Lower leg skin (tissue), 4 donors: ENCODE data around the gene ING5. TPM values are rescaled to one million over a fixed set of nuclear protein-coding genes. Genes with fewer than 3 reads are reported as not detected.

ENCODE experiments used
- DNase-seq, 2 donors: peaks; one replicate each; pipeline ENCODE4 v3.0.0-alpha.2; 2019; ENCODE audit warnings: low spot score in 2 of 2
- H3K4me3 ChIP-seq: fragments of 200-600 bp; sonication (generic); 2 replicates; pipeline ENCODE4 v1.5.1; 2017; ENCODE audit warnings: mild to moderate bottlenecking, low read depth; ENCODE audit not compliant: poor library complexity, severe bottlenecking
- CTCF ChIP-seq, 3 donors: fragments of 450-650 bp; IDR thresholded peaks; one replicate each; pipeline ENCODE4 v1.5.1; 2016; ENCODE audit warnings: antibody characterized with exemption in 3 of 3, mild to moderate bottlenecking in 3 of 3, moderate library complexity in 2 of 3
- POLR2A ChIP-seq, 2 donors: fragments of 450-650 bp; IDR thresholded peaks; one replicate each; pipeline ENCODE4 v1.6.1; 2016 to 2017; ENCODE audit warnings: antibody characterized with exemption in 2 of 2, mild to moderate bottlenecking in 1 of 2, moderate library complexity in 1 of 2
- whole genome bisulfite sequencing, 2 donors: methylation state at CpG; one replicate each; pipeline ENCODE4 v1.1.5; 2018; 5-methylcytosine and 5-hydroxymethylcytosine counted together
- intact Hi-C: fragments of 100-400 bp; cut with DNase I; formaldehyde crosslinking; loops from one replicate; pipeline ENCODE4 v1.15.0; 2023; ENCODE audit warnings: low total_unique reads
- total RNA-seq, 4 donors: library from RNA; depleted of rRNA; stranded (reverse); fragments of >200 nt; gene quantifications; one replicate each; pipeline ENCODE4 v1.1.0, GENCODE V29; 2016

Gene ING5
- total RNA-seq, 4 donors from 2014 or later = 31.6 to 73.9 (median 35.7) TPM

- peak in 1 of 2 donors; percentile 63 for DNase-seq
- H3K4me3 ChIP-seq = no peak overlapping the region
- no peak for TF ChIP-seq POLR2A (IDR thresholded peaks at IDR 0.05)
- TF ChIP-seq CTCF (IDR thresholded peaks at IDR 0.05) = no peak
- intact Hi-C loops = no loop called here
- WGBS, 2 donors = 80 to 85% methylated on average over 18 to 20 of the region's 20 CpGs
Measured at GRCh38 chr2:241763551-241764274, 61.9 kb downstream of the ING5 start.

DNA sequence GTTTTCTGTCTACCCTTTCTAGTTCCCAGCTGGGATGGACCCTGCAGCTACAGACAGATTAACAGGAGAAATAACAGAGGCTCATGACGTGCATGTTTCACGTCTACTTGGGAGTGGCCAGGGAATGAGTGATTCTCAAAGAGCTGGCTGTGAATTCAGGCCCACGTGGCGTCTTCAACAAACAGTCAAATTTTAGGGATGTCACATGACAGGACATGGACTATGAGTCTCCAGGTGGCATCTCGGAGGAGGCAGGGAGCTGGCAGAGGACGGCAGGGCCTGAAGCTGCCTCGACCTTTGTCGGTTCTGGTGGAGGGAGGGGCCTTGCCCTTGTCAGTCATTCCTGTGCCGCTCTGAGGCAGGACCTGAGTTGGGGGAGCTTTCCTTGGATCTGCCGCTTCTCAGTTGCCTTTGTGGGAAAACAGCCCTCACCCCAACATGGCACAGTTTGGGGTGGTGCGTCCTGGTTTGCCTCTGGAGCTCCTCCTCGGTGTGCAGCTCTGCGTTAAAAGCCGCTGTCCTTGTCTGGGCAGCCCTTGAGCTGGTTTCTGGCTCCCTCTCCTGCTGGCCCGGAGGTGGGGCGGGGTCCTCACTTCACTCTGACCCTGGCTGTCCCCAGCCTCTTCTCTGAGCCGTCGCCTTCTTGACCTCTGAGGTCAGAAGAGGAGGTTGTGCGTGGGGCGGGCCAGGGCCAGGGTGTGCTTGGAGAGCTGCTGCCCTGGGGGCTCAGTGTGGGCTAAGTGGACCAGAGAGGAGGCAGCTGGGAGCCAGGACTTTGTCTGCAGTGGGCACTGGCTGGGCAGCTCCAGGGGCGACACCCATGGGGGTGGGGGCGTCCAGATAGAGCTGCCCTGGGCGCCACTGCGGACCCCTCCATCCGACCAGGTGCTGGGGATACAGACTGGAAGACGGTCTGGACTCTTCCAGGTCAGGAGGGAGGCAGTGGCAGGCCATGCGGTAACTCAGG, 62.7 kb downstream of the ING5 start:
- H3K4me3 ChIP-seq = no peak overlapping the region
- intact Hi-C loops = no loop called here
- 83 to 88% methylated on average over 22 to 26 of the region's 27 CpGs for WGBS, 2 donors
- DNase-seq = peak in 1 of 2 donors; percentile 78
- TF ChIP-seq CTCF (IDR thresholded peaks at IDR 0.05) (no peak), POLR2A (IDR thresholded peaks at IDR 0.05) (no peak)

DNA sequence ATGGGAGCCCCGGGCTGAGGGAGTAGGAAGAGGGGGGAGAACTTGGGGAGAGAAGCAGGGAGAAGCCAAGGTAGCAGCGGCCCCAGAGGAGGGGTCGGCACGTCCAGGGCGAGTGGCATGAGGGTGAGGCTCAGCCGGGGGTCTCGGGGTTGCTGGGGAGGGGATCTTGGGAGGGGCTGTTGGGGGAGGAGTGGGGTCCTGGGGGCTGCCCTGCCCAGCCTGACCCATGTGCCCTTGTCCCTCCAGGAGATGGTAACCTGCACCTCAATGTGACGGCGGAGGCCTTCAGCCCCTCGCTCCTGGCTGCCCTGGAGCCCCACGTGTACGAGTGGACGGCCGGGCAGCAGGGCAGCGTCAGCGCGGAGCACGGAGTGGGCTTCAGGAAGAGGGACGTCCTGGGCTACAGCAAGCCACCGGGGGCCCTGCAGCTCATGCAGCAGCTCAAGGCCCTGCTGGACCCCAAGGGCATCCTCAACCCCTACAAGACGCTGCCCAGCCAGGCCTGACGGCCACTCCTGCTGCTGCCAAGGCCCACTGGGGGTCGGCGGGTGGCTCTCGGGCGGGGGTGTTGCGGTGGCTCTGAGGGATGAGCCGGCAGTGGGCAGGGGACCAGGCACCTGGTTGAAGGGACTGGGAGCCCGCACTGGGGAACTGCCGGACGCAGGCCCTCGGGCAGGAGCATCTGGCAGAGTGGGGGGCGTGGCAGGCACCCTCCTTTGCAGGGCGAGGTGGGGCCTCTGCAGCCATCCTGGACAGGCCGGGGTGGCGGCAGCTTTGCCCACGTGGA, 65.8 kb downstream of the ING5 start:
- WGBS, 2 donors = 93% methylated on average over 27 to 29 of the region's 37 CpGs
- peak in 1 of 2 donors; percentile 81 for DNase-seq

DNA sequence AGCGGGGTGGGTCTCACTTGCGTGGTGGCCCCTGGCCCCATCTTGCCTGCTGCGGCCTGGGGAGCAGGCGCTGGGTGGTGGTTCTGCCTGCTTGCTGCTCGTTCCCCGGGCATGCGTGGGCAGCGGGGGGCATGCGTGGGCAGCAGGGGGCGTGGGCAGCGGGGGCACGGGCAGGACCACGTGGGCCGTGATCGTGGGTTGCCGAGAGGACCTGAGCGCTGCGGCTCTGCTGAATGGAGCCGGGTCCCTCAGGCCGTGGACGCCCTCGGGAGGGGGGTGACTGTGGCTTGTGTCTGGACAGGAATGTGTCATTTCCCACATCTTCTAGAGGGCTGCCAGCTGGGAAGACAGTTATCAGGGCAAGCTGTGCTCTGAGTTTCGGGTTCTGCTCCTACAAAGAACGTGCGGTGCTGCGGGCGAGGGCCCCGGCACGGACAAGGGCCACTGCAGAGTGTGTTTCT, 66.4 kb downstream of the ING5 start:
- DNase-seq = peak in 1 of 2 donors; percentile 73
- H3K4me3 ChIP-seq = no peak overlapping the region
- TF ChIP-seq CTCF (IDR thresholded peaks at IDR 0.05) = no peak
- no peak for TF ChIP-seq POLR2A (IDR thresholded peaks at IDR 0.05)
- intact Hi-C loops = no loop called here
- WGBS, 2 donors = 84 to 86% methylated on average over 18 to 21 of the region's 29 CpGs

More for the DNA sequence above, 65.8 kb downstream of the ING5 start:
- no peak overlapping the region for H3K4me3 ChIP-seq
- no peak for TF ChIP-seq CTCF (IDR thresholded peaks at IDR 0.05)
- no peak for TF ChIP-seq POLR2A (IDR thresholded peaks at IDR 0.05)
- intact Hi-C loops = no loop called here

DNA sequence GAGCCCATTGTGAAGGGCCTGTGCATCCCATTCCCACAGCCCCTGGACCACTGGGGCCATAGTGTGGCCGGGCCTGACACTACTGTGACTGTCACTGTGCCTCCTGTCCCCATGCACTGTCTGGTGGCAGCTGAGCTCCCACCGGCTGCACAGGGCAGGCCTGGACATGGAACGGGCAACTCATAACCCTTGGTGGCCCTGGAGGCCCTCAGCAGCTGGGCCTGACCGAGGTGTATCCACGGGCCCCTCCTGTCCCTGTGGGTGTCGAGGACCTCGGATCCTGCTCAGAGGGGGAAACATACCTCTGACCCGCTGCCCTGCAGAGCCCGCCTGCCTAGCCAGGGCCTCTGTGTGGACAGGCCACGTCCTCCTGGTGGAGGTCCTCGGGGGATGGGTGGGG, 67.0 kb downstream of the ING5 start:
- H3K4me3 ChIP-seq = no peak overlapping the region
- DNase-seq = peak in 1 of 2 donors; percentile 74
- intact Hi-C loops = no loop called here
- 91 to 92% methylated on average over 8 to 9 of the region's 11 CpGs for WGBS, 2 donors
- no peak for TF ChIP-seq POLR2A (IDR thresholded peaks at IDR 0.05)
- TF ChIP-seq CTCF (IDR thresholded peaks at IDR 0.05) = no peak
